OCI-LY7 (cell line): ENCODE measurements around the gene PHRF1.

Experiments
- EZH2phosphoT487 ChIP-seq: fragments of 200-600 bp; sonication (generic); IDR thresholded peaks from 2 replicates; pipeline ENCODE4 v1.6.1; 2018; ENCODE audit warnings: low read depth, borderline replicate concordance, mild to moderate bottlenecking, mixed run types, antibody characterized with exemption, low read length, moderate library complexity, mixed read lengths
- TF ChIP-seq, protein P1 (sequence below): fragments of 200-600 bp; sonication (generic); conservative IDR thresholded peaks from 2 replicates; pipeline ENCODE4 v1.5.1; 2014; ENCODE audit warnings: mild to moderate bottlenecking, antibody characterized with exemption, low read length, moderate library complexity, mixed read lengths

DNA sequence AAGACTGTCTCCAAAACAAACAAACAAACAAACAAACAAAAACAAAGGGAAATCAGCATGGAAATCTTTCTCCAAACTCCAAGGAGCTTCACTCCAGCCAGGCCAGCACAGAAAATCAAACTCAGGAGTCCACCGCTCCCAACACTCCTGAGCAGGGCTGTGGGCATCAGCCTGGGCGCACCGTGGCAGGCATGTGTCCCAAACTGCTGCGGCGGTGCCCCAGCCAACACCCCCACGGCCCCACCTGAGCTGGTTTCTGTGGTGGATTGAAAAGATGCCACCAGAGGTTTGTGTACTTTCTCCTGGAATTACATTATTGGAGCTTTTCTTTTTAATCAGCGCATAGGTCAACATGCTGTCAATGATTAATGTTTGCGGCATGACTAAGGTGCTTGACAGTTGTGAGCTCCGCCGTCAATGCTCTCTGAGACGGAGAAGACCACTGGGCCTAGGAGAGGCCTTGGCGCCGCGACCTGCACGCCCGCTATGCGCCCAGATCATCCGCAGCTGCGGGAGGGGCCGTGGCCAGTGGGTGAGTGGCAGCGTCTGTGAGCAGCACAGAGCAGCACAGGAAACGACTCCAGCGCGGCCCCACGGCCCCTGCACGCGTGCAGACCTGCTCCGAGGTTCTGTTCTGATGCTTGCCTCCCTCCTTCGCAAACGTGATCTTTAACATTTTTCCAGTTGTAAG is 78.9 kb downstream of the PHRF1 start:
- TF ChIP-seq, protein P1, sequence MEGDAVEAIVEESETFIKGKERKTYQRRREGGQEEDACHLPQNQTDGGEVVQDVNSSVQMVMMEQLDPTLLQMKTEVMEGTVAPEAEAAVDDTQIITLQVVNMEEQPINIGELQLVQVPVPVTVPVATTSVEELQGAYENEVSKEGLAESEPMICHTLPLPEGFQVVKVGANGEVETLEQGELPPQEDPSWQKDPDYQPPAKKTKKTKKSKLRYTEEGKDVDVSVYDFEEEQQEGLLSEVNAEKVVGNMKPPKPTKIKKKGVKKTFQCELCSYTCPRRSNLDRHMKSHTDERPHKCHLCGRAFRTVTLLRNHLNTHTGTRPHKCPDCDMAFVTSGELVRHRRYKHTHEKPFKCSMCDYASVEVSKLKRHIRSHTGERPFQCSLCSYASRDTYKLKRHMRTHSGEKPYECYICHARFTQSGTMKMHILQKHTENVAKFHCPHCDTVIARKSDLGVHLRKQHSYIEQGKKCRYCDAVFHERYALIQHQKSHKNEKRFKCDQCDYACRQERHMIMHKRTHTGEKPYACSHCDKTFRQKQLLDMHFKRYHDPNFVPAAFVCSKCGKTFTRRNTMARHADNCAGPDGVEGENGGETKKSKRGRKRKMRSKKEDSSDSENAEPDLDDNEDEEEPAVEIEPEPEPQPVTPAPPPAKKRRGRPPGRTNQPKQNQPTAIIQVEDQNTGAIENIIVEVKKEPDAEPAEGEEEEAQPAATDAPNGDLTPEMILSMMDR, result no peak
- TF ChIP-seq EZH2phosphoT487, result no peak
